Measurements from ENCODE around the gene YAP1. TPM values are rescaled to one million over a fixed set of nuclear protein-coding genes. Genes with fewer than 3 reads are reported as not detected.
A peak's percentile ranks its signal among the peaks of the same experiment; 100 is the strongest.

Gene YAP1
- total RNA-seq, 1 donor from 2014 or later, result 129 TPM

DNA sequence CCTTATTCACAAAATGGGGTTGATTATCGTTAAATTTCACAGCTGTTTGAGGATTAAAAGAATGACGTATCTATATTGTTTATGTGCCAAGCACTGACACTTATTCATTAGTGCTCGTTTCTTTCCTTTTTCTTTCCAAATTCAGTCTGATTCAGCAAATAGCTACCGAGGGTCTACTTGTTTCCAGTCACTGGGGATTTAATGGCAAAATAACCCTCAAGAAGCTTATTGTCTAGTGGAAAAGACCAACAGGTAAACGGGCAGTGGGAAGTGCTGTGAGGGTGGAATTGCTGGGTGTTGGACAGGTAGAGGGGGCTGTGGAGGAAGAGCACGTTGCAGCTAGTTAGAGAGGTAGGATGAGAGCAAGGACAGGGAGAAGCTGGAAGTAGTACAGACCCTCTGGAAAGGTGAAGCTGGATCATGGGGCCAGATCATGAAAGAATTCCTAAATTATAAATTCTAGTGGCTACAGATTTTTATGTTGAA is 158.8 kb downstream of the YAP1 start:
- peaks cover 4% of the 10 kb centered on the region for H3K9me3 Mint-ChIP-seq (ENCODE audit: unreplicated experiment)
- Histone ChIP-seq H3K4me2 (ENCODE audit: low read length) (peak overlapping the region; percentile 85), H3K9me3 (ENCODE audit: insufficient read depth, low read depth, low read length) (no peaks in the 10 kb centered on the region), H3K27me3 (ENCODE audit: insufficient read depth, low read length) (no peaks in the 10 kb centered on the region), H4K20me1 (ENCODE audit: insufficient read depth, low read length) (no peaks in the 10 kb centered on the region), H2AFZ (ENCODE audit: low read depth, low read length) (peak overlapping the region; percentile 29), H3K27ac (ENCODE audit: low read depth, low read length) (no peak overlapping the region), H3K9ac (ENCODE audit: low read length) (no peak overlapping the region), H3K4me1 (ENCODE audit: insufficient read depth, low read length) (peaks cover 15% of the 10 kb centered on the region), H3K36me3 (ENCODE audit: insufficient read depth, low read length) (no peaks in the 10 kb centered on the region), H3K4me3 (ENCODE audit: insufficient read depth, low read depth, low read length) (peak overlapping the region; percentile 43), H3K79me2 (ENCODE audit: insufficient read depth, low read length) (no peaks in the 10 kb centered on the region)
- no peak for DNase-seq (ENCODE audit: low read depth)
- peak overlapping the region; percentile 58 for H3K4me3 Mint-ChIP-seq (ENCODE audit: unreplicated experiment)
- H3K4me1 Mint-ChIP-seq (ENCODE audit: low read depth, unreplicated experiment), result peaks cover 20% of the 10 kb centered on the region
- TF ChIP-seq, protein P1, sequence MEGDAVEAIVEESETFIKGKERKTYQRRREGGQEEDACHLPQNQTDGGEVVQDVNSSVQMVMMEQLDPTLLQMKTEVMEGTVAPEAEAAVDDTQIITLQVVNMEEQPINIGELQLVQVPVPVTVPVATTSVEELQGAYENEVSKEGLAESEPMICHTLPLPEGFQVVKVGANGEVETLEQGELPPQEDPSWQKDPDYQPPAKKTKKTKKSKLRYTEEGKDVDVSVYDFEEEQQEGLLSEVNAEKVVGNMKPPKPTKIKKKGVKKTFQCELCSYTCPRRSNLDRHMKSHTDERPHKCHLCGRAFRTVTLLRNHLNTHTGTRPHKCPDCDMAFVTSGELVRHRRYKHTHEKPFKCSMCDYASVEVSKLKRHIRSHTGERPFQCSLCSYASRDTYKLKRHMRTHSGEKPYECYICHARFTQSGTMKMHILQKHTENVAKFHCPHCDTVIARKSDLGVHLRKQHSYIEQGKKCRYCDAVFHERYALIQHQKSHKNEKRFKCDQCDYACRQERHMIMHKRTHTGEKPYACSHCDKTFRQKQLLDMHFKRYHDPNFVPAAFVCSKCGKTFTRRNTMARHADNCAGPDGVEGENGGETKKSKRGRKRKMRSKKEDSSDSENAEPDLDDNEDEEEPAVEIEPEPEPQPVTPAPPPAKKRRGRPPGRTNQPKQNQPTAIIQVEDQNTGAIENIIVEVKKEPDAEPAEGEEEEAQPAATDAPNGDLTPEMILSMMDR (IDR thresholded peaks at IDR 0.05; ENCODE audit: insufficient read depth, low read depth, low read length), result no peak
- no peak for TF ChIP-seq EZH2 (IDR thresholded peaks at IDR 0.05; ENCODE audit: insufficient read depth, low read length)
- H3K27me3 Mint-ChIP-seq (ENCODE audit: low read depth, unreplicated experiment), result peaks cover 6% of the 10 kb centered on the region
- no peak overlapping the region for H3K27ac Mint-ChIP-seq (ENCODE audit: unreplicated experiment)
- H3K36me3 Mint-ChIP-seq (ENCODE audit: low read depth, unreplicated experiment), result peaks cover 1% of the 10 kb centered on the region
- peak; percentile 45 for FAIRE-seq

DNA sequence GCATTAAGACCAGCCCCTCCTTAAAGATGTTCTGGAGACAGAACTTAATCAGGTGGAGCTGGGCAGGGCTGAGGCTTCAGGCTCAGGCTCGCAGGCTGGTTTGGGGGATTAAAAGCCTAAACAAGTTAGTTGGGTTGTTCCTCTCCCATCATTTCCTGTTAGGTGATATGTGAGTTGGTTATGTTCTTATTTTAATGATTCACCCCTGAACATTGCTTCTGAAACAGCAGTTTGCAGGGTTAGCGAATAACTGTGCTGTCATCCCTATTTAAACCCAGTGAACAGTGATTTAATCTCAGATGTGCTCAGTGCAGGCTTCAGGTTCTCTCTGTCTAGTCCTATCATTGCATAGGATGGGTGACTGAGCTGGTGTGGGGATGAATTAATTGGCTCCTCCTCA is 159.7 kb downstream of the YAP1 start:
- H3K4me1 Mint-ChIP-seq (ENCODE audit: low read depth, unreplicated experiment), result peaks cover 20% of the 10 kb centered on the region
- Histone ChIP-seq H3K9ac (ENCODE audit: low read length) (no peak overlapping the region), H3K9me3 (ENCODE audit: insufficient read depth, low read depth, low read length) (no peaks in the 10 kb centered on the region), H3K4me3 (ENCODE audit: insufficient read depth, low read depth, low read length) (no peak overlapping the region), H3K79me2 (ENCODE audit: insufficient read depth, low read length) (no peaks in the 10 kb centered on the region), H3K4me2 (ENCODE audit: low read length) (peak overlapping the region; percentile 85), H3K4me1 (ENCODE audit: insufficient read depth, low read length) (peaks cover 15% of the 10 kb centered on the region), H4K20me1 (ENCODE audit: insufficient read depth, low read length) (no peaks in the 10 kb centered on the region), H3K27ac (ENCODE audit: low read depth, low read length) (no peak overlapping the region), H2AFZ (ENCODE audit: low read depth, low read length) (no peak overlapping the region), H3K36me3 (ENCODE audit: insufficient read depth, low read length) (no peaks in the 10 kb centered on the region), H3K27me3 (ENCODE audit: insufficient read depth, low read length) (no peaks in the 10 kb centered on the region)
- peaks cover 4% of the 10 kb centered on the region for H3K9me3 Mint-ChIP-seq (ENCODE audit: unreplicated experiment)
- peak; percentile 60 for DNase-seq (ENCODE audit: low read depth)
- H3K27me3 Mint-ChIP-seq (ENCODE audit: low read depth, unreplicated experiment), result peaks cover 6% of the 10 kb centered on the region
- FAIRE-seq, result no peak
- TF ChIP-seq, protein P1 (IDR thresholded peaks at IDR 0.05; ENCODE audit: insufficient read depth, low read depth, low read length), result no peak
- TF ChIP-seq EZH2 (IDR thresholded peaks at IDR 0.05; ENCODE audit: insufficient read depth, low read length), result no peak
- no peak overlapping the region for H3K27ac Mint-ChIP-seq (ENCODE audit: unreplicated experiment)
- peaks cover 1% of the 10 kb centered on the region for H3K36me3 Mint-ChIP-seq (ENCODE audit: low read depth, unreplicated experiment)
- no peak overlapping the region for H3K4me3 Mint-ChIP-seq (ENCODE audit: unreplicated experiment)

DNA sequence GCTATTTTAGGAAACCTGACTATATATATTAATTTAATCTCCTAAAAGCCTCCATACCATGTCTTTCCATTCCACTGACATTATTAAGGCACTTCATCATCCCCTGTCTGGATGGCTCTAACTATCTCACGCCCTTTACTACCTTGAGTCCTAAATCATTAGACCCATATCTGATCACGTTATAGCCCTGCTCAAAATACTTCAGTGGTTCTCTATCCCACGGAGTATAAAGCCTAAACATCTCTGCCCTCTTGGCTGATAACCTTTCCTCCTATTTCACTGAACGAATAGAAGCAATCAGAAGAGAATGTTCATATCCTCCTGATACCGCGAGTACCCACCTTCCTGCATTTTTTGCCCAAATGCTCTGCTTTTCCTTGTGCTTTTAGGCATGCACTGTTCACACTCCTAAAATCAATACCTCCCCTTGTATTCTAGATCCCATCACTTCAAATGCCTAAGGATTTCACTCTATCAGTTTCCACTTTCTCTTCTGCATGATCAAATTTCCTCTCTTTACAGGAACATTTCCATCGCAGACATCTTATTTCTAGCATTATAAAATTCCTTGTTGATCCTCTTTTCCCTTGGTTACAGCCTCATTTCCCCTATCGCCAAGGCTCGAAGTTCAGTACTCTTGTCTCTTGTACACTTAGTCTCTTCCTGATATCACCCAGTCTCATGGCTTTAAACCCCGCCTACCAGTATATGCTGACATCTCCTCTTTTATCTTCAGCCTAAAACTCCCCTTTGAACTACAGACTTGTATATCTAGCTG is 162.0 kb downstream of the YAP1 start:
- Mint-ChIP-seq H3K4me1 (ENCODE audit: low read depth, unreplicated experiment) (peaks cover 28% of the 10 kb centered on the region), H3K4me3 (ENCODE audit: unreplicated experiment) (no peak overlapping the region), H3K9me3 (ENCODE audit: unreplicated experiment) (peaks cover 4% of the 10 kb centered on the region), H3K27me3 (ENCODE audit: low read depth, unreplicated experiment) (peaks cover 6% of the 10 kb centered on the region), H3K36me3 (ENCODE audit: low read depth, unreplicated experiment) (peaks cover 1% of the 10 kb centered on the region), H3K27ac (ENCODE audit: unreplicated experiment) (no peak overlapping the region)
- Histone ChIP-seq H3K79me2 (ENCODE audit: insufficient read depth, low read length) (no peaks in the 10 kb centered on the region), H3K9me3 (ENCODE audit: insufficient read depth, low read depth, low read length) (no peaks in the 10 kb centered on the region), H3K27me3 (ENCODE audit: insufficient read depth, low read length) (no peaks in the 10 kb centered on the region), H4K20me1 (ENCODE audit: insufficient read depth, low read length) (no peaks in the 10 kb centered on the region), H3K9ac (ENCODE audit: low read length) (no peak overlapping the region), H3K36me3 (ENCODE audit: insufficient read depth, low read length) (no peaks in the 10 kb centered on the region), H3K4me2 (ENCODE audit: low read length) (no peak overlapping the region), H2AFZ (ENCODE audit: low read depth, low read length) (no peak overlapping the region), H3K4me3 (ENCODE audit: insufficient read depth, low read depth, low read length) (no peak overlapping the region), H3K4me1 (ENCODE audit: insufficient read depth, low read length) (peaks cover 27% of the 10 kb centered on the region), H3K27ac (ENCODE audit: low read depth, low read length) (no peak overlapping the region)
- DNase-seq (ENCODE audit: low read depth), result no peak
- FAIRE-seq, result no peak
- TF ChIP-seq, protein P1 (IDR thresholded peaks at IDR 0.05; ENCODE audit: insufficient read depth, low read depth, low read length), result no peak
- TF ChIP-seq EZH2 (IDR thresholded peaks at IDR 0.05; ENCODE audit: insufficient read depth, low read length), result no peak
